Endothelial cell of umbilical vein (primary cell): ENCODE results near the gene GLYAT. TPM values are rescaled to one million over a fixed set of nuclear protein-coding genes. Genes with fewer than 3 reads are reported as not detected.

ENCODE experiments used
- BruUV-seq: library from RNA; stranded (reverse); fragments of 400-500 nt; replicated peaks from 2 replicates; lab custom pipeline; 2021; lab: Mats Ljungman, UMichigan
- CTCF ChIA-PET: fragments of 300-600, 350-600 bp; sonication (Branson Sonifier 250); formaldehyde crosslinking; loops from one replicate; lab custom pipeline; 2021; ENCODE audit warnings: antibody characterized with exemption, inconsistent platforms; lab: Charles Lee
- POLR2A ChIA-PET: fragments of 300-600, 350-600 bp; sonication (Branson Sonifier 250); formaldehyde crosslinking; loops from one replicate; lab custom pipeline; 2021; ENCODE audit warnings: antibody characterized with exemption, inconsistent platforms; lab: Charles Lee
- DNase-seq: peaks from one replicate; pipeline ENCODE4 v3.0.0-alpha.2; 2011; ENCODE audit warnings: low read depth, low spot score
- FAIRE-seq: peaks from 2 replicates; lab custom pipeline; 2011; peaks lifted over from hg19 to GRCh38; lab: Jason Lieb, UNC
- H2AFZ ChIP-seq: 2 replicates; pipeline ENCODE4 v1.6.0; 2012; ENCODE audit warnings: low read depth, low read length, control low read depth, inconsistent platforms
- H3K27ac ChIP-seq: 2 replicates; pipeline ENCODE4 v1.5.1; 2011; ENCODE audit warnings: low read depth, mild to moderate bottlenecking, control low read depth, low read length, moderate library complexity; ENCODE audit not compliant: insufficient read depth
- H3K27me3 ChIP-seq, 2 experiments: 2 replicates each; pipeline versions ENCODE4 v1.6.0 to v1.6.1; 2011; ENCODE audit warnings: low read length in 2 of 2, mixed read lengths in 1 of 2; ENCODE audit not compliant: control insufficient read depth in 2 of 2, insufficient read depth in 2 of 2
- H3K36me3 ChIP-seq, 2 experiments: 2 replicates in 1 of 2; 3 replicates in 1 of 2; pipeline ENCODE4 v1.5.1; 2011; ENCODE audit warnings: low read length in 2 of 2, mild to moderate bottlenecking in 1 of 2, moderate library complexity in 1 of 2; ENCODE audit not compliant: control insufficient read depth in 2 of 2, insufficient read depth in 2 of 2; ENCODE audit errors: extremely low read depth in 1 of 2
- H3K4me1 ChIP-seq: 3 replicates; pipeline ENCODE4 v1.5.1; 2011; ENCODE audit warnings: mild to moderate bottlenecking, low read length; ENCODE audit not compliant: control insufficient read depth, insufficient read depth; ENCODE audit errors: extremely low read depth
- H3K4me2 ChIP-seq: 2 replicates; pipeline ENCODE4 v1.6.1; 2011; ENCODE audit warnings: low read length, control low read depth, mixed read lengths; ENCODE audit not compliant: insufficient read depth
- H3K4me3 ChIP-seq, 3 experiments: fragments of 200-600 bp in 1 of 3; sonication (generic), shearing (Covaris generic) in 1 of 3; replicated peaks in 1 of 3; 2 replicates each; pipeline ENCODE4 v1.5.1; 2011 to 2016; ENCODE audit warnings: control low read depth in 3 of 3, low read length in 3 of 3, mild to moderate bottlenecking in 2 of 3, inconsistent platforms in 1 of 3, low read depth in 1 of 3, moderate library complexity in 1 of 3; ENCODE audit not compliant: insufficient read depth in 1 of 3
- H3K79me2 ChIP-seq: 2 replicates; pipeline ENCODE4 v1.6.0; 2012; ENCODE audit warnings: low read length, inconsistent platforms; ENCODE audit not compliant: control insufficient read depth, insufficient read depth
- H3K9ac ChIP-seq: replicated peaks from 2 replicates; pipeline ENCODE3; 2011; ENCODE audit warnings: low read length, control low read depth; ENCODE audit not compliant: insufficient read depth; ENCODE audit errors: extremely low read depth
- H3K9me1 ChIP-seq: replicated peaks from 3 replicates; pipeline ENCODE4 v1.6.0; 2011; ENCODE audit warnings: mild to moderate bottlenecking, low read length; ENCODE audit not compliant: control insufficient read depth, insufficient read depth; ENCODE audit errors: extremely low read depth
- H3K9me3 ChIP-seq: replicated peaks from 2 replicates; pipeline ENCODE4 v1.5.1; 2012; ENCODE audit warnings: low read length, inconsistent platforms; ENCODE audit not compliant: control insufficient read depth, insufficient read depth
- H4K20me1 ChIP-seq: replicated peaks from 2 replicates; pipeline ENCODE3; 2011; ENCODE audit warnings: mild to moderate bottlenecking, low read length; ENCODE audit not compliant: control insufficient read depth, insufficient read depth; ENCODE audit errors: extremely low read depth
- CTCF ChIP-seq, 2 donors: IDR thresholded peaks; 1 replicate in 1 of 2; 2 replicates in 1 of 2; pipeline ENCODE4 v1.5.1; 2011; ENCODE audit warnings: low read length in 2 of 2, mild to moderate bottlenecking in 2 of 2, moderate library complexity in 2 of 2, control low read depth in 1 of 2, inconsistent platforms in 1 of 2, low read depth in 1 of 2; ENCODE audit not compliant: insufficient read depth in 1 of 2; ENCODE audit errors: extremely low read depth in 1 of 2
- EZH2 ChIP-seq: IDR thresholded peaks from 2 replicates; pipeline ENCODE4 v1.6.1; 2012; ENCODE audit warnings: borderline replicate concordance, low read depth, mild to moderate bottlenecking, moderate library complexity, low read length, inconsistent platforms; ENCODE audit not compliant: severe bottlenecking
- FOS ChIP-seq: IDR thresholded peaks from 2 replicates; pipeline ENCODE4 v1.6.1; 2011; ENCODE audit warnings: mild to moderate bottlenecking, low read length, moderate library complexity, borderline replicate concordance; ENCODE audit not compliant: insufficient read depth
- GATA2 ChIP-seq: IDR thresholded peaks from 2 replicates; pipeline ENCODE4 v1.7.0; 2011; ENCODE audit warnings: low read depth, mild to moderate bottlenecking, moderate library complexity, mixed read lengths, low read length; ENCODE audit not compliant: insufficient read length, insufficient read depth
- JUN ChIP-seq: IDR thresholded peaks from 2 replicates; pipeline ENCODE4 v1.6.1; 2011; ENCODE audit warnings: borderline replicate concordance, low read depth; ENCODE audit not compliant: insufficient read length, insufficient read depth
- MYC ChIP-seq: IDR thresholded peaks from one replicate; pipeline ENCODE4 v1.6.1; 2011; ENCODE audit warnings: mild to moderate bottlenecking, low read depth, low read length
- POLR2A ChIP-seq: IDR thresholded peaks from 2 replicates; pipeline ENCODE4 v1.6.1; 2012; ENCODE audit warnings: low read depth, mild to moderate bottlenecking, control low read depth, low read length
- POLR2AphosphoS5 ChIP-seq: IDR thresholded peaks from 2 replicates; pipeline ENCODE4 v1.6.1; 2012; ENCODE audit warnings: low read depth, mild to moderate bottlenecking, control low read depth, low read length, moderate library complexity; ENCODE audit not compliant: insufficient read depth
- dilution Hi-C: fragments of 300-500 bp; cut with MboI; formaldehyde crosslinking; loops from one replicate; pipeline ENCODE4 v1.15.0; 2019; ENCODE audit warnings: low sequenced_read_pairs; ENCODE audit not compliant: extremely low pct_ligation_motif_present
- intact Hi-C: fragments of 100-400 bp; cut with micrococcal nuclease; formaldehyde crosslinking; loops from one replicate; pipeline ENCODE4 v1.10.0; 2022
- polyA plus RNA-seq, 4 experiments: library from polyadenylated mRNA; depleted of rRNA in 3 of 4; stranded (reverse) in 3 of 4; unstranded in 1 of 4; fragments of >200 nt; gene quantifications; 2 replicates each; pipeline versions ENCODE4 v1.2.1 to v1.2.3, GENCODE V29; 2011 to 2012; ENCODE audit warnings: missing spikeins in 1 of 4
- total RNA-seq: library from RNA; stranded (reverse); gene quantifications from 2 replicates; pipeline ENCODE4 v1.2.3, GENCODE V29; 2021

GLYAT gene
- total and polyA plus RNA-seq, 2 donors (not counting 3 experiments of a cell fraction or from before 2014, with no cell fraction given) = not detected

- Histone ChIP-seq H3K4me2 (no peak overlapping the region), H3K4me1 (no peaks in the 10 kb centered on the region), H3K27ac (no peak overlapping the region), H3K9me3 (no peaks in the 10 kb centered on the region), H2AFZ (no peak overlapping the region), H4K20me1 (no peaks in the 10 kb centered on the region), H3K9me1 (no peaks in the 10 kb centered on the region), H3K4me3 (no peak overlapping the region), H3K79me2 (no peaks in the 10 kb centered on the region), H3K9ac (no peak overlapping the region), H3K27me3 (no peaks in the 10 kb centered on the region), H3K36me3 (no peaks in the 10 kb centered on the region)
- DNase-seq = no peak
- no peak for FAIRE-seq
- ChIA-PET POLR2A (no interaction called here), CTCF (no interaction called here)
- no TSS peak for BruUV-seq
- TF ChIP-seq JUN = no peak
- TF ChIP-seq GATA2 = no peak
- no peak for TF ChIP-seq EZH2
- TF ChIP-seq MYC = no peak
- TF ChIP-seq CTCF (IDR thresholded peaks at IDR 0.05; ENCODE audit: extremely low read depth in 1 of 2, insufficient read depth in 1 of 2, low read depth in 1 of 2, low read length in 2 of 2) = no peak
- no peak for TF ChIP-seq FOS
- TF ChIP-seq POLR2AphosphoS5 = no peak
- TF ChIP-seq POLR2A = no peak
- intact Hi-C loops = no loop called here
- dilution Hi-C loops = no loop called here
Measured at GRCh38 chr11:58742140-58742539, 10.4 kb upstream of the GLYAT start.
